H9 (cell line): ENCODE results near the gene WDR91. TPM values are rescaled to one million over a fixed set of nuclear protein-coding genes. Genes with fewer than 3 reads are reported as not detected.

Experiments used
- DNase-seq: peaks from one replicate; pipeline ENCODE4 v3.0.0-alpha.2; 2017
- H2AFZ ChIP-seq: one replicate; pipeline ENCODE4 v1.6.1; 2013; ENCODE audit warnings: mild to moderate bottlenecking, low read length, control low read depth, moderate library complexity
- H2AK5ac ChIP-seq: 2 replicates; pipeline ENCODE4 v1.6.1; 2013; ENCODE audit warnings: low read length, control low read depth, mixed read lengths; ENCODE audit not compliant: insufficient read length
- H2BK120ac ChIP-seq: one replicate; pipeline ENCODE4 v1.6.1; 2013; ENCODE audit warnings: low read depth, mild to moderate bottlenecking, low read length, control low read depth, inconsistent platforms; ENCODE audit not compliant: poor library complexity, severe bottlenecking
- H2BK12ac ChIP-seq: 2 replicates; pipeline ENCODE4 v1.6.1; 2013; ENCODE audit warnings: low read length, control low read depth, mixed read lengths, low read depth; ENCODE audit not compliant: insufficient read length
- H2BK15ac ChIP-seq: 2 replicates; pipeline ENCODE4 v1.6.1; 2013; ENCODE audit warnings: low read depth, low read length, control low read depth
- H2BK20ac ChIP-seq: one replicate; pipeline ENCODE4 v1.6.1; 2013; ENCODE audit warnings: low read depth, mild to moderate bottlenecking, low read length, control low read depth, inconsistent platforms; ENCODE audit not compliant: poor library complexity, severe bottlenecking
- H2BK5ac ChIP-seq: 2 replicates; pipeline ENCODE4 v1.6.1; 2013; ENCODE audit warnings: low read length, control low read depth, mixed read lengths; ENCODE audit not compliant: insufficient read length
- H3K14ac ChIP-seq: 2 replicates; pipeline ENCODE4 v1.6.1; 2013; ENCODE audit warnings: low read length, control low read depth; ENCODE audit not compliant: insufficient read depth
- H3K18ac ChIP-seq: 2 replicates; pipeline ENCODE4 v1.6.1; 2013; ENCODE audit warnings: low read depth, mild to moderate bottlenecking, mixed read lengths, low read length, control low read depth; ENCODE audit not compliant: insufficient read length
- H3K23ac ChIP-seq: 2 replicates; pipeline ENCODE4 v1.6.1; 2013; ENCODE audit warnings: low read length, control low read depth, mixed read lengths, low read depth; ENCODE audit not compliant: insufficient read length
- H3K23me2 ChIP-seq: 2 replicates; pipeline ENCODE4 v1.6.1; 2013; ENCODE audit warnings: low read depth, mild to moderate bottlenecking, mixed read lengths, low read length, control low read depth; ENCODE audit not compliant: insufficient read length, poor library complexity, severe bottlenecking
- H3K27ac ChIP-seq: 2 replicates; pipeline ENCODE4 v1.5.1; 2013; ENCODE audit warnings: low read length, control low read depth, mixed read lengths, low read depth; ENCODE audit not compliant: insufficient read length
- H3K27me3 ChIP-seq: 2 replicates; pipeline ENCODE4 v1.6.1; 2013; ENCODE audit warnings: low read length, control low read depth, inconsistent platforms; ENCODE audit not compliant: insufficient read depth
- H3K4ac ChIP-seq: 2 replicates; pipeline ENCODE4 v1.6.1; 2013; ENCODE audit warnings: low read depth, mild to moderate bottlenecking, control low read depth, inconsistent platforms, low read length, moderate library complexity
- H3K4me1 ChIP-seq: 2 replicates; pipeline ENCODE4 v1.6.1; 2013; ENCODE audit warnings: low read length, control low read depth, inconsistent platforms; ENCODE audit not compliant: insufficient read depth
- H3K4me2 ChIP-seq: 2 replicates; pipeline ENCODE4 v1.6.1; 2013; ENCODE audit warnings: low read length, control low read depth, mixed read lengths; ENCODE audit not compliant: insufficient read length, insufficient read depth
- H3K56ac ChIP-seq: 2 replicates; pipeline ENCODE4 v1.6.1; 2013; ENCODE audit warnings: low read depth, mild to moderate bottlenecking, mixed read lengths, low read length, control low read depth; ENCODE audit not compliant: insufficient read length
- H3K79me1 ChIP-seq: 2 replicates; pipeline ENCODE4 v1.6.1; 2013; ENCODE audit warnings: low read depth, mild to moderate bottlenecking, moderate library complexity, low read length, control low read depth, inconsistent platforms; ENCODE audit not compliant: insufficient read depth, poor library complexity, severe bottlenecking
- H3K79me2 ChIP-seq: 2 replicates; pipeline ENCODE4 v1.6.1; 2013; ENCODE audit warnings: low read length, control low read depth, inconsistent platforms; ENCODE audit not compliant: insufficient read depth
- H3K9ac ChIP-seq: 2 replicates; pipeline ENCODE4 v1.6.1; 2013; ENCODE audit warnings: low read length, control low read depth, mixed read lengths; ENCODE audit not compliant: insufficient read length; ENCODE audit errors: extremely low read depth
- H3K9me3 ChIP-seq: one replicate; pipeline ENCODE4 v1.6.1; 2013; ENCODE audit warnings: low read depth, low read length, inconsistent platforms; ENCODE audit not compliant: control insufficient read depth
- H3T11ph ChIP-seq: one replicate; pipeline ENCODE4 v1.6.1; 2013; ENCODE audit warnings: mild to moderate bottlenecking, low read length, control low read depth, inconsistent platforms
- H4K20me1 ChIP-seq: one replicate; pipeline ENCODE4 v1.6.1; 2013; ENCODE audit not compliant: control insufficient read depth, insufficient read length, insufficient read depth
- H4K5ac ChIP-seq: 2 replicates; pipeline ENCODE4 v1.6.1; 2013; ENCODE audit warnings: low read depth, mild to moderate bottlenecking, mixed read lengths, low read length, control low read depth; ENCODE audit not compliant: insufficient read length
- H4K8ac ChIP-seq: replicated peaks from 2 replicates; pipeline ENCODE4 v1.6.1; 2013; ENCODE audit warnings: low read length, control low read depth, mixed read lengths, low read depth; ENCODE audit not compliant: insufficient read length
- H4K91ac ChIP-seq: 2 replicates; pipeline ENCODE4 v1.6.1; 2013; ENCODE audit warnings: low read depth, mild to moderate bottlenecking, moderate library complexity, mixed read lengths, low read length, control low read depth; ENCODE audit not compliant: insufficient read length
- H3K27ac Mint-ChIP-seq, 3 experiments: 2 replicates in 2 of 3; 3 replicates in 1 of 3; pipeline ENCODE4 v1.8.0; 2020 to 2021; ENCODE audit warnings: mixed read lengths in 3 of 3, mild to moderate bottlenecking in 1 of 3, moderate library complexity in 1 of 3
- H3K27me3 Mint-ChIP-seq: 2 replicates; pipeline ENCODE4 v1.8.0; 2021; ENCODE audit warnings: low read depth, mild to moderate bottlenecking, moderate library complexity, mixed read lengths
- H3K36me3 Mint-ChIP-seq, 3 experiments: 2 replicates in 2 of 3; 3 replicates in 1 of 3; pipeline ENCODE4 v1.8.0; 2020 to 2021; ENCODE audit warnings: low read depth in 3 of 3, mixed read lengths in 3 of 3; ENCODE audit not compliant: insufficient read depth in 1 of 3
- H3K4me1 Mint-ChIP-seq, 2 experiments: 2 replicates each; pipeline ENCODE4 v1.8.0; 2020; ENCODE audit warnings: mixed read lengths in 2 of 2
- H3K4me3 Mint-ChIP-seq, 2 experiments: 2 replicates in 1 of 2; 3 replicates in 1 of 2; pipeline ENCODE4 v1.8.0; 2020 to 2021; ENCODE audit warnings: mild to moderate bottlenecking in 2 of 2, mixed read lengths in 2 of 2, moderate library complexity in 1 of 2
- H3K9me3 Mint-ChIP-seq, 2 experiments: 2 replicates in 1 of 2; 3 replicates in 1 of 2; pipeline ENCODE4 v1.8.0; 2020; ENCODE audit warnings: mild to moderate bottlenecking in 2 of 2, mixed read lengths in 2 of 2, moderate library complexity in 1 of 2
- WGBS: extraction: QIAGEN DNeasy Blood & Tissue Kit; methylation state at CpG from one replicate; pipeline ENCODE4 v1.1.7; 2013; ENCODE audit warnings: missing lambda C conversion rate, low lambda C conversion rate, mixed read lengths; ENCODE audit not compliant: insufficient read length; ENCODE audit errors: extremely low coverage; 5-methylcytosine and 5-hydroxymethylcytosine counted together
- total RNA-seq: library from RNA; stranded (reverse); gene quantifications from 2 replicates; pipeline ENCODE4 v1.2.1, GENCODE V29; 2021
- TF ChIP-seq, protein P1 (sequence below): fragments of 200-600 bp; sonication (generic); conservative IDR thresholded peaks from 3 replicates; pipeline ENCODE4 v1.8.0; 2021; ENCODE audit warnings: antibody characterized with exemption, mild to moderate bottlenecking

Gene WDR91
- total RNA-seq, 1 experiment from 2014 or later = 9.4 TPM

DNA sequence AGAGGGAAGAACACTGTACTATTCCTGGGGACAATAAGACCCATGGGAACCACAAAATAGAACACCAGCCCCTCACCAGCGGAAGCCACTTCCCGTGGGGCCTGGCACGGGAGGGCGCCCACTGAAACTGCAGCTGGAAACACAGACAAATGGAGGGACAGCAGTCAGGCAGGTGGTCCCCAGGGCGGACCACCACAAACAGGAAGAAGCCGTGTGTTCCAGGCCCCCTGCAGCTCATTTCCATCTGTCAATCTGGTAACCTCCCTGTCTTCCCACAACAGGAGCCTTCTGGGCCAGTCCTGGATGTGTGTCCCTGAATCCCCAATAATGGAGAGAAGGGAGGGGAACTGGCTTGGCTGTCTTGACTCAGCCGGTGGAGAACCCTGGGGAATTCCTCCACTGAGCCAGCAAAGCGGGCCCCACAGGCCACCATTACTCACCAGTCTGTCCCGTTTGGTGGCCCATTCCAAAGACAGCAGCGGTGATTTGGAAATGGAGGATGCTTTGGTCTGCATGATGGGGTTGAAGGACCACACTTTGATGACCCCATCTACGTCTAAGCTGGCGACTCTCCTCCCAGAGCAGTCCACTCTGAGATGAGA is 16.7 kb downstream of the WDR91 start:
- Histone ChIP-seq H3K9ac (no peak overlapping the region), H3K4me2 (no peak overlapping the region), H2BK12ac (no peak overlapping the region), H4K20me1 (no peaks in the 10 kb centered on the region), H3K23me2 (no peaks in the 10 kb centered on the region), H3K79me2 (no peaks in the 10 kb centered on the region), H3K23ac (no peak overlapping the region), H3K14ac (no peak overlapping the region), H3K27me3 (no peaks in the 10 kb centered on the region), H3K4ac (no peak overlapping the region), H2BK15ac (no peak overlapping the region), H3K18ac (no peak overlapping the region), H4K91ac (no peak overlapping the region), H2BK20ac (no peak overlapping the region), H4K8ac (no peak overlapping the region), H2BK5ac (no peak overlapping the region), H3T11ph (no peak overlapping the region), H2AK5ac (no peak overlapping the region), H2AFZ (no peak overlapping the region), H2BK120ac (no peak overlapping the region), H3K4me1 (no peaks in the 10 kb centered on the region), H3K56ac (no peak overlapping the region), H4K5ac (no peak overlapping the region), H3K27ac (no peak overlapping the region), H3K79me1 (no peaks in the 10 kb centered on the region), H3K9me3 (no peaks in the 10 kb centered on the region)
- no peaks in the 10 kb centered on the region for H3K27me3 Mint-ChIP-seq
- DNase-seq = no peak
- no peaks in the 10 kb centered on the region for H3K9me3 Mint-ChIP-seq
- H3K4me3 Mint-ChIP-seq = no peak overlapping the region
- no CpG with 5 or more reads among the region's 12 CpGs for WGBS
- no peak overlapping the region for H3K27ac Mint-ChIP-seq
- peaks cover 6 to 54% (median 23%) of the 10 kb centered on the region in 3 experiments for H3K36me3 Mint-ChIP-seq
- H3K4me1 Mint-ChIP-seq = peaks cover 0 to 2% of the 10 kb centered on the region in 2 experiments; a peak in 3 of 4 replicates
- TF ChIP-seq, protein P1, sequence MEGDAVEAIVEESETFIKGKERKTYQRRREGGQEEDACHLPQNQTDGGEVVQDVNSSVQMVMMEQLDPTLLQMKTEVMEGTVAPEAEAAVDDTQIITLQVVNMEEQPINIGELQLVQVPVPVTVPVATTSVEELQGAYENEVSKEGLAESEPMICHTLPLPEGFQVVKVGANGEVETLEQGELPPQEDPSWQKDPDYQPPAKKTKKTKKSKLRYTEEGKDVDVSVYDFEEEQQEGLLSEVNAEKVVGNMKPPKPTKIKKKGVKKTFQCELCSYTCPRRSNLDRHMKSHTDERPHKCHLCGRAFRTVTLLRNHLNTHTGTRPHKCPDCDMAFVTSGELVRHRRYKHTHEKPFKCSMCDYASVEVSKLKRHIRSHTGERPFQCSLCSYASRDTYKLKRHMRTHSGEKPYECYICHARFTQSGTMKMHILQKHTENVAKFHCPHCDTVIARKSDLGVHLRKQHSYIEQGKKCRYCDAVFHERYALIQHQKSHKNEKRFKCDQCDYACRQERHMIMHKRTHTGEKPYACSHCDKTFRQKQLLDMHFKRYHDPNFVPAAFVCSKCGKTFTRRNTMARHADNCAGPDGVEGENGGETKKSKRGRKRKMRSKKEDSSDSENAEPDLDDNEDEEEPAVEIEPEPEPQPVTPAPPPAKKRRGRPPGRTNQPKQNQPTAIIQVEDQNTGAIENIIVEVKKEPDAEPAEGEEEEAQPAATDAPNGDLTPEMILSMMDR = no peak
